Calu3 (cell line): ENCODE results near the gene GTF3C5. TPM values are rescaled to one million over a fixed set of nuclear protein-coding genes. Genes with fewer than 3 reads are reported as not detected.
"Not testable (repeated sequence)": the region's sequence is repeated elsewhere in the genome, so short reads cannot be mapped to it uniquely, and the experiment has no call there.

Experiments
- BruUV-seq: library from RNA; stranded (reverse); fragments of 400-500 nt; replicated peaks from 2 replicates; lab custom pipeline; 2021; lab: Mats Ljungman, UMichigan
- CTCF ChIA-PET: fragments of 300-600 bp; sonication (Branson Sonifier 250); formaldehyde crosslinking; loops from one replicate; lab custom pipeline; 2022; ENCODE audit warnings: antibody characterized with exemption; lab: Charles Lee
- DNase-seq: peaks from one replicate; pipeline ENCODE4 v3.0.0; 2022
- H3K27ac Mint-ChIP-seq: one replicate; pipeline ENCODE4 v1.8.0; 2022; ENCODE audit warnings: mixed read lengths; ENCODE audit not compliant: unreplicated experiment
- H3K27me3 Mint-ChIP-seq: one replicate; pipeline ENCODE4 v1.8.0; 2022; ENCODE audit warnings: mixed read lengths; ENCODE audit not compliant: unreplicated experiment
- H3K36me3 Mint-ChIP-seq: one replicate; pipeline ENCODE4 v1.8.0; 2022; ENCODE audit warnings: mild to moderate bottlenecking, moderate library complexity, mixed read lengths; ENCODE audit not compliant: insufficient read depth, unreplicated experiment
- H3K4me1 Mint-ChIP-seq: one replicate; pipeline ENCODE4 v1.8.0; 2022; ENCODE audit warnings: mild to moderate bottlenecking, low read depth, mixed read lengths; ENCODE audit not compliant: unreplicated experiment
- H3K4me3 Mint-ChIP-seq: one replicate; pipeline ENCODE4 v1.8.0; 2022; ENCODE audit warnings: mild to moderate bottlenecking, low read depth, moderate library complexity, mixed read lengths; ENCODE audit not compliant: unreplicated experiment
- H3K9me3 Mint-ChIP-seq: one replicate; pipeline ENCODE4 v1.8.0; 2022; ENCODE audit warnings: low read depth, mixed read lengths; ENCODE audit not compliant: unreplicated experiment
- CTCF ChIP-seq: fragments of 200-600 bp; IDR thresholded peaks from one replicate; pipeline ENCODE4 v1.8.0; 2022; ENCODE audit warnings: antibody characterized with exemption; ENCODE audit not compliant: unreplicated experiment
- intact Hi-C: fragments of 100-400 bp; cut with micrococcal nuclease; formaldehyde crosslinking; loops from one replicate; pipeline ENCODE4 v1.10.0; 2022; ENCODE audit not compliant: unreplicated experiment
- total RNA-seq: library from RNA; stranded (reverse); gene quantifications from 2 replicates; pipeline ENCODE4 v1.2.3, GENCODE V29; 2022

GTF3C5 gene
- total RNA-seq, 1 experiment from 2014 or later = 43.7 TPM

GRCh38 chr9:133075925-133076630 lies 45.3 kb downstream of the GTF3C5 start:
- CTCF ChIA-PET = no interaction called here
- BruUV-seq = no TSS peak
- H3K27ac Mint-ChIP-seq = no peak overlapping the region
- intact Hi-C loops = no loop called here
- DNase-seq = no peak
- peaks cover 24% of the 10 kb centered on the region for H3K27me3 Mint-ChIP-seq
- TF ChIP-seq CTCF = no peak
- H3K36me3 Mint-ChIP-seq = no peaks in the 10 kb centered on the region
- no peaks in the 10 kb centered on the region for H3K9me3 Mint-ChIP-seq
- H3K4me3 Mint-ChIP-seq = no peak overlapping the region
- no peaks in the 10 kb centered on the region for H3K4me1 Mint-ChIP-seq

- Mint-ChIP-seq H3K4me1 (no peaks in the 10 kb centered on the region), H3K27ac (no peak overlapping the region), H3K4me3 (no peak overlapping the region), H3K27me3 (peaks cover 24% of the 10 kb centered on the region), H3K36me3 (no peaks in the 10 kb centered on the region), H3K9me3 (no peaks in the 10 kb centered on the region)
- no peak for DNase-seq
- intact Hi-C loops = no loop called here
- no peak for TF ChIP-seq CTCF
- BruUV-seq = no TSS peak
- CTCF ChIA-PET = no interaction called here
These were observed 45.9 kb downstream of the GTF3C5 start for GRCh38 chr9:133076691-133077090.

- CTCF ChIA-PET = no interaction called here
- H3K4me1 Mint-ChIP-seq = no peaks in the 10 kb centered on the region
- no peak for TF ChIP-seq CTCF
- H3K9me3 Mint-ChIP-seq = no peaks in the 10 kb centered on the region
- intact Hi-C loops = no loop called here
- H3K4me3 Mint-ChIP-seq = no peak overlapping the region
- no TSS peak for BruUV-seq
- no peak overlapping the region for H3K27ac Mint-ChIP-seq
- H3K27me3 Mint-ChIP-seq = peaks cover 24% of the 10 kb centered on the region
- DNase-seq = no peak
- H3K36me3 Mint-ChIP-seq = no peaks in the 10 kb centered on the region
These were observed 47.7 kb downstream of the GTF3C5 start for GRCh38 chr9:133078486-133078885.

- no peak for TF ChIP-seq CTCF
These were observed 49.4 kb downstream of the GTF3C5 start for GRCh38 chr9:133080161-133080560.

GRCh38 chr9:133080786-133081779 lies 50.3 kb downstream of the GTF3C5 start:
- peaks cover 24% of the 10 kb centered on the region for H3K27me3 Mint-ChIP-seq
- H3K27ac Mint-ChIP-seq, intact Hi-C loops, DNase-seq, H3K4me1 Mint-ChIP-seq, BruUV-seq, H3K36me3 Mint-ChIP-seq, H3K4me3 Mint-ChIP-seq, H3K9me3 Mint-ChIP-seq: not testable (repeated sequence)
- CTCF ChIA-PET = interaction anchor here (0.6 to 0.7 kb wide), 3 partner anchors 9 to 314 kb away, joined by 3 to 4 read pairs (median 3); partner anchors contain the start of gene GTF3C5

More at GRCh38 chr9:133080161-133080560, 49.4 kb downstream of the GTF3C5 start:
- no peaks in the 10 kb centered on the region for H3K9me3 Mint-ChIP-seq
- no peak overlapping the region for H3K27ac Mint-ChIP-seq
- no peak for DNase-seq
- H3K36me3 Mint-ChIP-seq = no peaks in the 10 kb centered on the region
- CTCF ChIA-PET = interaction anchor here (0.6 kb wide), 1 partner anchor 9 kb away, joined by 3 read pairs; no protein-coding TSS in a partner anchor
- H3K27me3 Mint-ChIP-seq = peaks cover 24% of the 10 kb centered on the region
- H3K4me3 Mint-ChIP-seq = no peak overlapping the region
- H3K4me1 Mint-ChIP-seq = no peaks in the 10 kb centered on the region
- BruUV-seq = no TSS peak
- intact Hi-C loops = no loop called here

- CTCF ChIA-PET = interaction anchor here (0.7 kb wide), 1 partner anchor 315 kb away, joined by 4 read pairs; no protein-coding TSS in a partner anchor
- DNase-seq, BruUV-seq, H3K4me3 Mint-ChIP-seq, H3K4me1 Mint-ChIP-seq, H3K9me3 Mint-ChIP-seq, H3K27ac Mint-ChIP-seq, H3K36me3 Mint-ChIP-seq, intact Hi-C loops: not testable (repeated sequence)
- peaks cover 24% of the 10 kb centered on the region for H3K27me3 Mint-ChIP-seq
These were observed 51.3 kb downstream of the GTF3C5 start for GRCh38 chr9:133081957-133082644.
